ENCODE results near the gene CALCOCO1. TPM values are rescaled to one million over a fixed set of nuclear protein-coding genes. Genes with fewer than 3 reads are reported as not detected.

CALCOCO1 gene
- total and polyA plus RNA-seq, 10 of the 15 experiments (the other 5 are each of a cell fraction or from before 2014, with no cell fraction given) = 2.8 to 55.9 (median 13.7) TPM

DNA sequence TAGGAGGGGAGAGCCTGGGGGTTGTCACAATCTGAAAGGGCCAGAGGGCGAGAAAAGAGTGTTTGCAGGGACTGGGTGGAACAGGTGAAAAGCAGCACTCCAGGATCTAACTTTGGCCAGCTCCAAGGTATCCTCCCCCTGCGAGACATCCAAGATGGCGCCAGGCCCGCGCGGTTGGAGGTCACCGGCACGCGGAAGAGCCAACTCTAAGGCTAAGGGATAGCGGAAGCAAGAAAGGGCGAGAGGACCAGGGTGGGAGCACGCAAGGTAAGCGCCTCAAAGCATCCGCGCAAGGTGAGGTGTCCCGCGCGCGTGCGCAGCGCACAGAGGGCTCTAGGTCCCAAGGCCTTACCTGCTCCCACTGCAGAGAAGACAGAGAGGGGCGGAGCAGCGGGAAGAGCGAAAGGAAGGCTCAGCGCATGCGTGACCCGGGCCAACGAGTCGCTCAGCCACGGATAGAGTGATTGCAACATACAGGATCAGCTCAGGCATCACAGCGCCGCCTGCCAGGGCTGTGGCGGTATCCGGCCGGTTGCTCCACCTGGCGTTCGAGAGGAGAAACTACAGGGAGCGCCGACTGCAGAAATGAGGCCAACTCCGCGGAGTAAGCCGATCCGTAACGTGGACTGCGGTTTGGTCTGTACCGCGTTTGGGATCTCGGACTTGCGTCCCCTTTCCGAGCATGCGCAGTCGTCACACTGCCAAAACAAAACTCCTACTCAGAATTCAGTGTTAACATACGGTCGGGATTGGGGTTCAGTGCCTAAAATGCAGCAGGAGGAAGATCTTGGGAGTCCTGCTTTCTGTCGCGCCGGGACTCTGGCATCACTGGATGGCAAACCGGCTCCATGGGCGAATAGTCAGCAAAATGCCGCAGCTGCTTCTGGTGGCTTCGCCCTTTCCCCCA, 51.3 kb downstream of the CALCOCO1 start, which contains the start of gene ATP5MC2 (continued):
- TF ChIP-seq HDAC6 (IDR thresholded peaks at IDR 0.05; ENCODE audit: unreplicated experiment) (no peak), SIX5 (IDR thresholded peaks at IDR 0.05; ENCODE audit: low read depth, low read length, severe bottlenecking) (no peak), NFXL1 (IDR thresholded peaks at IDR 0.05; ENCODE audit: borderline replicate concordance) (no peak), SPI1 (IDR thresholded peaks at IDR 0.05; ENCODE audit: borderline replicate concordance, insufficient read depth, low read depth, low read length) (no peak), ZNF217 (IDR thresholded peaks at IDR 0.05) (no peak), MEF2A (IDR thresholded peaks at IDR 0.05; ENCODE audit: insufficient read depth, low read depth, low read length) (peak; percentile 81), STAT1 (conservative IDR thresholded peaks at IDR 0.05) (peak; percentile 94), EP300 (IDR thresholded peaks at IDR 0.05; ENCODE audit: borderline replicate concordance in 1 of 2, control insufficient read depth in 1 of 2, low read depth in 2 of 2, low read length in 2 of 2) (no peak)
- TF ChIP-seq, protein P1, sequence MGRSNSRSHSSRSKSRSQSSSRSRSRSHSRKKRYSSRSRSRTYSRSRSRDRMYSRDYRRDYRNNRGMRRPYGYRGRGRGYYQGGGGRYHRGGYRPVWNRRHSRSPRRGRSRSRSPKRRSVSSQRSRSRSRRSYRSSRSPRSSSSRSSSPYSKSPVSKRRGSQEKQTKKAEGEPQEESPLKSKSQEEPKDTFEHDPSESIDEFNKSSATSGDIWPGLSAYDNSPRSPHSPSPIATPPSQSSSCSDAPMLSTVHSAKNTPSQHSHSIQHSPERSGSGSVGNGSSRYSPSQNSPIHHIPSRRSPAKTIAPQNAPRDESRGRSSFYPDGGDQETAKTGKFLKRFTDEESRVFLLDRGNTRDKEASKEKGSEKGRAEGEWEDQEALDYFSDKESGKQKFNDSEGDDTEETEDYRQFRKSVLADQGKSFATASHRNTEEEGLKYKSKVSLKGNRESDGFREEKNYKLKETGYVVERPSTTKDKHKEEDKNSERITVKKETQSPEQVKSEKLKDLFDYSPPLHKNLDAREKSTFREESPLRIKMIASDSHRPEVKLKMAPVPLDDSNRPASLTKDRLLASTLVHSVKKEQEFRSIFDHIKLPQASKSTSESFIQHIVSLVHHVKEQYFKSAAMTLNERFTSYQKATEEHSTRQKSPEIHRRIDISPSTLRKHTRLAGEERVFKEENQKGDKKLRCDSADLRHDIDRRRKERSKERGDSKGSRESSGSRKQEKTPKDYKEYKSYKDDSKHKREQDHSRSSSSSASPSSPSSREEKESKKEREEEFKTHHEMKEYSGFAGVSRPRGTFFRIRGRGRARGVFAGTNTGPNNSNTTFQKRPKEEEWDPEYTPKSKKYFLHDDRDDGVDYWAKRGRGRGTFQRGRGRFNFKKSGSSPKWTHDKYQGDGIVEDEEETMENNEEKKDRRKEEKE (IDR thresholded peaks at IDR 0.05) = no peak

Data from GM12878 (cell line).